Spleen (tissue), 7 donors: ENCODE measurements around the gene MYF5.

Source experiments
- POLR2A ChIP-seq, 3 donors: fragments of 450-650 bp; IDR thresholded peaks; one replicate each; pipeline ENCODE4 v1.5.1; 2017; ENCODE audit warnings: antibody characterized with exemption in 3 of 3, mild to moderate bottlenecking in 1 of 3
- TF ChIP-seq, protein P1 (sequence below), 11 experiments: fragments of 200-600 bp in 7 of 11; fragments of 450-650 bp in 4 of 11; sonication (generic) in 4 of 11; IDR thresholded peaks in 8 of 11; conservative IDR thresholded peaks in 3 of 11; 1 replicate in 7 of 11; 2 replicates in 4 of 11; pipeline versions ENCODE4 v1.4.0 to v1.8.0; 2016 to 2021; ENCODE audit warnings: antibody characterized with exemption in 11 of 11, inconsistent platforms in 4 of 11, mild to moderate bottlenecking in 1 of 11
- donor health status: DM: no; HTN: no; CAD: no; lungs with moderate emphysema.
- donor health status: DM: no; HTN: no; CAD: no.
- donor health status: DM: no; HTN: no; CAD: no.

DNA sequence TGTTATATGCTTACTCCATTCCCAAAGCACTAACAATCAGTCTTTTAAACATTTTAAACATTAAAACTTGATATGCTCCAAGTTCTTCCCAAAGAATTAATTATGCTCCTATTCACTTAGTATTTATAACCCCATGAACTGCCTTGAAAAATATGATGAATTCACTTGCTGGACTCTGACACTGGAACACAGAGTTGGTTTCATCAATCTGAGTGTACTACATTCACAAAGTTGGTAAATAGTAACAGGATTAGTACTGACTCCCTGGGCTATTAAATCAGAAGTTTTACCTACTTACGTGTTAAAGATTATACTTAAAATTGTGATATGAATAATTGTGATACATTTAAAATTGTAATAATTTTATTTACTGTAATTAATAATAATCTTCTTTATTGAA, 26.6 kb upstream of the MYF5 start:
- TF ChIP-seq, protein P1, sequence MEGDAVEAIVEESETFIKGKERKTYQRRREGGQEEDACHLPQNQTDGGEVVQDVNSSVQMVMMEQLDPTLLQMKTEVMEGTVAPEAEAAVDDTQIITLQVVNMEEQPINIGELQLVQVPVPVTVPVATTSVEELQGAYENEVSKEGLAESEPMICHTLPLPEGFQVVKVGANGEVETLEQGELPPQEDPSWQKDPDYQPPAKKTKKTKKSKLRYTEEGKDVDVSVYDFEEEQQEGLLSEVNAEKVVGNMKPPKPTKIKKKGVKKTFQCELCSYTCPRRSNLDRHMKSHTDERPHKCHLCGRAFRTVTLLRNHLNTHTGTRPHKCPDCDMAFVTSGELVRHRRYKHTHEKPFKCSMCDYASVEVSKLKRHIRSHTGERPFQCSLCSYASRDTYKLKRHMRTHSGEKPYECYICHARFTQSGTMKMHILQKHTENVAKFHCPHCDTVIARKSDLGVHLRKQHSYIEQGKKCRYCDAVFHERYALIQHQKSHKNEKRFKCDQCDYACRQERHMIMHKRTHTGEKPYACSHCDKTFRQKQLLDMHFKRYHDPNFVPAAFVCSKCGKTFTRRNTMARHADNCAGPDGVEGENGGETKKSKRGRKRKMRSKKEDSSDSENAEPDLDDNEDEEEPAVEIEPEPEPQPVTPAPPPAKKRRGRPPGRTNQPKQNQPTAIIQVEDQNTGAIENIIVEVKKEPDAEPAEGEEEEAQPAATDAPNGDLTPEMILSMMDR (IDR thresholded peaks at IDR 0.05 in 8 of 11, conservative IDR thresholded peaks at IDR 0.05 in 3 of 11) = no peak
- TF ChIP-seq POLR2A (IDR thresholded peaks at IDR 0.05) = no peak
